HG03432 (cell line): Measurements from ENCODE around the gene CD46.
A peak's percentile ranks its signal among the peaks of the same experiment; 100 is the strongest.
"Not testable (repeated sequence)": the region's sequence is repeated elsewhere in the genome, so short reads cannot be mapped to it uniquely, and the experiment has no call there.

Experiments used
- ATAC-seq: cut with Tn5 transposase; IDR thresholded peaks from one replicate; pipeline ENCODE4 v1.9.1; 2021; ENCODE audit warnings: mild to moderate bottlenecking, moderate library complexity; ENCODE audit not compliant: unreplicated experiment

Gene CD46

DNA sequence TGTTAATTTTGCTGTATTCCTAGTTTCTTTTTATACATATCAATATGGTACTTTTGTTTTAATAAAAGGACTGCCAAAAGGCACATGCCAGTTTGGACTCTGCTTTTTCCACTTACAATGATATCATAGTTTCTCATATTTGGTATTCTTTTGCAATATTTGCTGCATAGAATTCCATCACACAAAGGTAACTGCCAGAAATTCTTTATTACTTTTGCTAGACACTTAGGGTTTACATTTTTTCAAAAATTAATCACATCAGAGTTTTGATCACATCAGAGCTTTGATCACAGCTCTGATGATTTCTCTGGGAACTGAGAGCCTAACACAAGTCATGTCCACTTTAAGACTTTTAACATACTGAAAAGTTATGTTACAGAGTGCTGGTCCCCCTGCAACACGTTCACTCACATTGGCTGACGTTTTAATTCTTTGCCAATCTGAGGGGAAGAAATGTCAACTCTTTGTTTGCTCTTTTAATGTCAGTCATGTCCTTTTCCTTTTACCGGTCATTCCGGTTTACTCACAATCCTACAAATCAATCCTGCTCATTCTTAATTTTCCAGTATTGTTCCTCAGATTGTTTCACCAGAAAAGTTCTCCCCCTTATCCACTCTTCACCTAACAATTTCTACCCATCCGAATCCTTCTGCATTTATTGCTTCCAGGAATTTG is 1.1 kb upstream of the CD46 start:
- no peak for ATAC-seq

DNA sequence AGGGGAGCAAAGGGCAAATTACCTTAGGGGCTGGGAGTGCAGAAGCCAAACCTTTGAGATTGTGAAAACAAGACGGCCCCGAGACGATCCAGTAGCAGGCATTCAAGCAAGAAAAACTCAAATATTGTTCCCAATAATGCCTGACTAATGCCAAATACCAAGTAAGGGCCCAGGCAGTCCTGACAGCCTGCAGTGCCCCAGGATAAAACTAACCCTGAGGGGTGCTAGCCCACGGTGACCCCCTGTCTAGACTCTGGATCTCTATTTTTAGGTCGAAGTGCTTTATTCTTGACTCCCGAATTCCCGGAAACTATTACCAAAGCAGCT is 428 bp upstream of the CD46 start:
- ATAC-seq = not testable (repeated sequence)

DNA sequence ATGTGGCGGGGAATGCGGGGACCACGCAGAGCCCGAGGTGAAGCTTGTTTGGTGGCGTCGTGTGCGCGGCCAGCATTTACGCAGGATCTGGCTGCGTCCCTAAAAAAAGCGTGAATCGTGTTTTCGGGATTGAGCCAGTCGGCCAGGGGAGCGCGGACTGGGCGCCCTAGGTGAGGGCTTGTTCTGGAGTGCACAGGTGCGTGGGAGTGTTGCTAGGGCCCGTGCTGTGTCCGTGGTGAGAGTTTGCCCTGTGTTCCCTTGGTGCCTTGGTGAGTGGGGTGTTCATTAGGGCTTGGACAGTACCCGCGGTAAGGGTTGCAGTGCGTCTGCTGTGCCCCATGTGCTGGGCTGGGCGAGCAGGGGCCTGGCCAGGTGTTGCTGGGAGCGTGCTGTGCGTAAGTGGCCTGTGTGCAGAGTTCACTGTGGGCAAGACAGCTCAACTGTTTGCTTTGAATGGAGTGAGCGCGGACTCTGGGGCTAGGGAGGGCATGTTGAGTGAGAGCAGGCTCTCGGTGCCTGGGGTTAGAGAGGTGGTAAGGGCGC is 673 bp downstream of the CD46 start:
- peak; percentile 33 for ATAC-seq

DNA sequence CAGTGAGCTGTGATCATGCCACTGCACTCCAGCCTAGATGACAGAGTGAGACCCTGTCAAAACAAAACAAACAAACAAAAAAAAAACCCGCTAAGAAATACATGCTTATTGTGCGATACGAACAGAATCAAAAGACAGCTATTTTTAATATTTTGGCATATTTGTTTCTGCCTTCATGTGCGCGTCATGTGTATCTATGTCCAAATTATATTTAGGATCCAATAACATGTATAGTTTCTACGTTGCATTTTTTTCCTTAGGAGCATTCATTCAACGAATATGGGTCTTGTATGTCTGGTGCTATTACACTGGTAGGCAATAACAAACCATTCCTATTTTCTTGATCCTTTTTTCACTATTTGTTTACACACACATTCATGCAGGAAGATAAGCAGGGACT is 1.8 kb downstream of the CD46 start:
- no peak for ATAC-seq

DNA sequence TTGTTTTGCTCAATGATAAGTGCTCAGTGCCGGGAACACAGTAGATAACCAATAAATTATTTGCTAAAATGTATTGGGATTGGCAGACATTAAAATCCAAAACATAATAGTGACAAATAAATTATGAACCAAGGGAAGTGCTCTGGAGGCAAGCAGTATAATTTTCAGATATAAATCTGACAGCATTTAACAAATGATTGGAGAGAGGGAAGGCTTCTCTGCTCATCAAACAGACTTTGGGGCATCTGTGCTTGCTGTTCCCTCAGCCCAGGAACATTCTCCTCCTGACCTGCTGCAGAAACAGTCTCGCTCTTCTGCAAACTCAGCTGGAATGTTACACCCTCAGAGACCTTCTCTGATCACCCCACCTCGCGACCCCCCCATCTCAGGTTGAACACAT is 2.2 kb downstream of the CD46 start:
- no peak for ATAC-seq

DNA sequence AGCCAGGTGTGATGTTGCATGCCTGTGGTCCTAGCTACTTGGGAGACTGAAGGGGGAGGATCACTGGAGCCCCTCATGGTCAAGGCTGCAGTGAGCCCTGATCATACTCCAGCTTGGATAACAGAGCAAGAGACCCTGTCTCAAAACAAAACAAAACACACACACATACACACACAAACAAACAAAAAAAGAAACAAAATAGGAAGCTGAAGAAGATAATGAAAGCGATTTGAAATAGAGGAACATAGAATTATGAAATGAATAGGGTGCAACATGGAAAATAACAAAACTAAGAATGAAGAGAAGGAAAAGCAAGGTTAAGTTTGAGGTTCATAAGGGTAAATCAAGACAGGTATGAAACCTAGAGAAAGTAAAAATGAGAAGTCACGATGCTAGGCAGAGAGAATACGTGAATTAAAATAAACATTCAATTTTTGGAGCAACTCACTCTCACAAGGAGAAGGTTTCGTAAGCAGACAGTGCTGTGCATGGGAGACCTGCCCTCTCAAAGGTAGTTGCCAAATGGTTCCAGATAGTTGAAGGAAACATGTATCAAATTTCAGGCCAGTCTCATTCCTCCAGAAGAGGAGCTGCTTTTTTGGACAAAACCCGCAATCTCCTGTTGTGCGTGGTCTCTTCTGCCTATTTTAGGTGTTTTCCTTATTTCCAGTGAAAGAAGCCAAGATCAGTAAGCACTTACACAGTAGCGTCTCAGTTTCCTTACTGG is 3.3 kb downstream of the CD46 start:
- ATAC-seq = no peak

DNA sequence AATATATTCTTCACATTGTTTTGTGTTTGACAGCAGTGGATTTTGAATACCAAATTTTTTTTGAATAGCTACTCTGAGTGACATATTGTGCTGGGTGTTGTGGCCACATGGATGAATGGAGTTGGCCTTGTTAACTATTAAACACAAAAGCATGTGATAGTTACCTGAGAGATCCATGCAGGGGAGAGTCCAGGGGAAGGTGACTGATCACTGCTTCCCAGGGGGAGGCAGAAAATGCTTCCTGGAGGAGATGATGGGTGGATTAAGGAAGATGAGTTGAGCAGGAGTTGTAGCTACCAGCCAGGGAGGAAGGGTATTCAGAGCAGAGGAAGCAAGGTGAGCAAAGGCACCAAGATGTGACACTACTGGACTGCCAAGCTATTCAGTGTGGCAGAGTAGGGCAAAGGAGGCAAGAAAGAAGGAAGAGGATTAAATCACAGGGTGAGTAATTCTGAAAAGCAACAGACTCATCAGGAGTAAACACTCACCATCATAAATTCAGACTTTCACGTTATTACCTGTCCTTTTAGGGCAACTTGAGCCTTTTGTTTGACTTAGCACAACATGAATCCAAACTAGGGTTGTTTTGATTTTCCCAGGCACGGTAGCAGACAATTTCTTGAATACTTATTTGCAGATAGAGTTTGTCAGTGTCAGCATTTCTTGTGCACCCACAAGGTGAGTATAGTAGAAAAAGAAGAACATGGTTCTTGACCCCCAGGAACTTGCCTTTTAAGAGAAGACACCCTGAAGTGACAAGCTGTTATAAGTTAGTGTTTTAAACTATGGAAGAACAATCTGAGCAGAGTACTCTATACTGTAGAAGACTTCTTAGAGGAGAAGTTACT is 4.2 kb downstream of the CD46 start:
- ATAC-seq = no peak

DNA sequence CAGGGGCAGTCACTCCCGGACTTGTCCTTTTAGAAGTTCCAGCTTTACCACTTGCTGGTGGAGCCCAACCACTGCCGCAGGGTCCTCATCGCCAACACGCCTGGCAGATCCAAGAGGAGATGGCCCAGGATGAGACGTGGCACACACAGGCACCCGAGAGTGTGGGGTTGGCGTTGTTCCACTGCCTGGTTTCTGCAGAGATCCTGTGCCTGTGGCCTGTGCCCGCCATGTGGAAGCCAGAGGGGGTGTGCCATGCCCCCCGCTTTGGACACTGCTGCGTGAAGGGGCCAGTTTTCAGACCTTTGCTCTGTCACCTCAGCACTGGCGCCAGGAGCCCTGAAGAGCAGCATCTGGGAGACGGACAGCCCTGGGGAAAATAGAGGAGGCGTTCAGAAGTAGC is 10.8 kb downstream of the CD46 start:
- ATAC-seq = no peak

DNA sequence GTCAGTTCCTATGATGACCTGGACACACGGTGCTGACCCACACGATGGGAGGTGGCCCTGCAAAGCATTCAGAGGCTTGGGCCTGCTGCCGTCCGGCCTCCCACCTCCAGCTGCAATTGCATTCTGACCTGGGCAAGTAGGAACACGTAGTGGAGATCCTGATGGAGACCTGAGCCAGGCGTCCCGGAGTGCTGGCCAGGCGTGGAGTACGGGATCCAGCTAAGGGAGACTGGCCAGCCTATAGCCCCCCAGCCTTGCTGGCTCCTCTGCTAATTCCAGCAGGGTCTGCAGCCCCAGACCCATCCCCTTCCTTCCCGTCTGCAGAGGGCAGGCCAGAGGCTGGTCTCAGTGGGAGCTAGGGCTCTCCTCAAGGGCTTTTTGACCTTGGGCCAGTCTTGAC is 11.2 kb downstream of the CD46 start:
- no peak for ATAC-seq

DNA sequence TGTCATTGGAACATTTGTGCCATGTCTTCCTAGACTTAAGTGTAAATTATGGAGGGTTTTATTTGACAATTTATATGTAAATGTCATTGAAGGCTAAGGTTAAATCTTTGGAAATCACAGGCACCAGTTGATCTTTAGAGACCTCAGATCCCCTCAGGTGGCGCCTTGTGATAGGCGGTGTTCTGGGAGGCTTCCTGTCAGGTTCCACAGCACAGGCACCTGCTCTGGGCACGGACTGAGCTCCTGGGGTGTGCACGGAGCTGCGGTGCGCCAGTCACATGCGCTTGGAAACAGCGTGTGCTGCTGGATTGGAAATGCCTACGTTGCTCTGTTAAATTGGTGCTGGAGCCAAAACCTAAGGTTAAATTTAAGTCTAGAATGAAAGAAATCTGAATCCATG is 12.1 kb downstream of the CD46 start:
- no peak for ATAC-seq

DNA sequence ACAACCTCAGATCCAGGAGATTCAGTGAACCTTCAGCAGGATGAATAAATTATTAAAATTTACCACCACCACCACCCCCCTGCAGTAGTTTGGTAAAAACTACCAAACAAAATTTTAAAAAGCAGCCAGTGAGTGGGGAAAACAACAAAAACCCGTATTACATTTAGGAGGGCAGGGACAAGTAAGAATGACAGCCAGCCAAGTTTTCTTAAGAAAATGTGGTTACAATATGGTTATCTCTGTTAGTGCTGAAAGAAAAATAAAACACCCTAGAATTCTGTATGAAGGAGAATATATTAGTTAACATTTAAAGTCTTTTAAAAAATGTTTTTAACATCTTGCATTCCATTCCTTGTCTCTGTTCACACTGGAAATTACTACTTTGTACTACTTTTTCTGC is 14.7 kb downstream of the CD46 start:
- ATAC-seq = no peak

DNA sequence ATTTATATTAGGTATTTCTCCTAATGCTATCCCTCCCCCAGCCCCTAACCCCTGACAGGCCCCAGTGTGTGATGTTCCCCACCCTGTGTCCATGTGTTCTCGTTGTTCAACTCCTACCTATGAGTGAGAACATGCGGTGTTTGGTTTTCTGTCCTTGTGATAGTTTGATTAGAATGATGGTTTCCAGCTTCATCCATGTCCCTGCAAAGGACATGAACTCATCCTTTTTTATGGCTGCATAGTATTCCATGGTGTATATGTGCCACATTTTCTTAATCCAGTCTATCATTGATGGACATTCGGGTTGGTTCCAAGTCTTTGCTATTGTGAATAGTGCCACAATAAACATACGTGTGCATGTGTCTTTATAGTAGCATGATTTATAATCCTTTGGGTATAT is 18.7 kb downstream of the CD46 start:
- ATAC-seq = not testable (repeated sequence)

DNA sequence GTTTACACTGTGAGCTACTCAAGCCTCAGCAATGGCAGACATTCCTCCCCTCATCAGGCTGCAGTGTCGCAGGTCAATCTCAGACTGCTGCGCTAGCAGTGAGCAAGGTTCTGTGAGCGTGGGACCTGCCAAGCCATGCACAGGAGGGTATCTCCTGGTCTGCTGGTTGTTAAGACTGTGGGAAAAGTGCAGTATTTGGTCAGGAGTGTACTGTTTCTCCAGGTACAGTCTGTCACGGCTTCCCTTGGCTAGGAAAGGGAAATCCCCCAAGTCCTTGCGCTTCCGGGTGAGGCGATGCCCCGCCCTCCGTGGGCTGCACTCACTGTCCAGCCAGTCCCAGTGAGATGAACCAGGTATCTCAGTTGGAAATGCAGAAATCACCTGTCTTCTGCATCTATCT is 24.2 kb downstream of the CD46 start:
- not testable (repeated sequence) for ATAC-seq

DNA sequence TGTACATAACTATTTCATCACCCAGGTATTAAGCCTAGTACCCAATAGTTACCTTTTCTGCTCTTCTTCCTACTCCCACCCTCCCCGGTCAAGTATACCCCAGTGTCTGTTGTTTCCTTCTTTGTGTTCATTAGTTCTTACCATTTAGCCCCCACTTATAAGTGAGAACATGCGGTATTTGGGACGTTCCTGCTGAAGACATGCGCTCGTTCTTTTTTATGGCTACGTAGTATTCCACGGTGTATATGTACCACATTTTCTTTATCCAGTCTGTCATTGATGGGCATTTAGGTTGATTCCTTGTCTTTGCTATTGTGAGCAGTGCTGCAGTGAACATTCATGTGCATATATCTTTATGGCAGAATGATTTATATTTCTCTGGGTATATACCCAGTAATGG is 25.6 kb downstream of the CD46 start:
- not testable (repeated sequence) for ATAC-seq

DNA sequence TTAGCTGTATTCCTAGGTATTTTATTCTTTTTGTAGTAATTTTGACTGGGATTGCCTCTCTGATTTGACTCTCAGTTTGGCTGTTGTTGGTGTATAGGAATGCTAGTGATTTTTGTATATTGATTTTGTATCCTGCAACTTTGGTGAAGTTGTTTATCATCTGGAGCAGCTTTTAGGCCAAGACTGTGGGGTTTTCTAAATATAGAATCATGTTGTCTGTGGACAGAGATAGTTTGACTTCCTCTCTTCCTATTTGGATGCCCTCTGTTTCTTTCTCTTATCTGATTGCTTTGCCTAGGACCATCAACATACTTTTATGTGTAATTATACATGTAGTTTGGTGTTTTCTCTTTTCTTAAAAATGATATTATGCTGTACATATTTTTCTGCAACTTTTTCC is 27.2 kb downstream of the CD46 start:
- ATAC-seq = no peak

DNA sequence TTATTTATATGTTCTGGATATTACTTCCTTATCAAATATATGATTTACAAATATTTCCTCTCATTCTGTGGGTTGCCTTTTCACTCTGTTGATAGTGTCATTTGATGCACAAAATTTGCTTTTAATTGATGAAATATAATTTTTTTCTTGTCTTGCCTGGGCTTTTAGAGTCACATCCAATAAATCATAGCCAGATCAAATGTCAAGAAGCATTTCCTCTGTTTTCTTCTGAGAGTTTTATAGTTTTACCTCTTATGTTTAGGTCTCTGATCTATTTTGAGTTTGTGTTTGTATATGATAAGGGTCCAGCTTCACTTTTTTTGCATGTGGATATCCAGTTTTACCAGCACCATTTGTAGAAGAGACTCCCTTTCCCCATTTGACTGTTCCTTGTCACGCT is 29.5 kb downstream of the CD46 start:
- no peak for ATAC-seq

DNA sequence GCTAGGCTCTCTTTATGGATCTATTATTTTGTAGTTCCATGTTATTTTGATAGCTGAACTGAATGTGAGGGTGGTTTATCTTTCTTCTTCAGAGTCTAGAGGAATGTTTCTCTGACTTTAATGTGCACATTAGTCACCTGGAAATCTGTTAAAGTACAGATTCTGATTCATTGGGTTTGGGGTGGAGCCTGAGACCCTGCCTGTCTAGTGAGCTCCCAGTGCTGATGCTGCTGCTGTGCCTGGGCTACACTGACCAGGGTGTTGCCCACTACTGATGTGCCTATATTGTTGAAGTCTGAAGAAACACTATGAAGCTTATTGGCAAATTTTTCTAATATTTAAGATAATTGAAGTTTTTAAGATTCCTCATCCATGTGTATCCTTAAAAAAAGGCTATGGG is 35.9 kb downstream of the CD46 start:
- no peak for ATAC-seq

DNA sequence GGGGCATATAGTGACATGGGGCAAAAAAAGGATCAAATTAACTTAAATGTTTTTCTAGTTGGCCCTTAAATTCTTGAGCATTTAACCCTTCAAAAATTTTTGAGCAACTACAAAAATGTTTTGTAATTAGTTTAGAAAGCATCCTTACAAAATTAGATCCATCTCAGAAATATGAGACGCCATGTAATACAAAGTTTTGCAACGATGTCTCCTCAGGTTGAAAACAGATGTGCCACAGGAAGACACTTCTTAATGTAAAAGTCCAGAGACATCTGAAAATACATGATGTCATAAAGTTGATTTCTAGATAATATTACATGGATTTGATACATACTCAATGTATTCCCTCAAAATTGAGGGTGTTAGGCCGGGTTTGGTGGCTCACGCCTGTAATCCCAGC is 37.5 kb downstream of the CD46 start:
- no peak for ATAC-seq

DNA sequence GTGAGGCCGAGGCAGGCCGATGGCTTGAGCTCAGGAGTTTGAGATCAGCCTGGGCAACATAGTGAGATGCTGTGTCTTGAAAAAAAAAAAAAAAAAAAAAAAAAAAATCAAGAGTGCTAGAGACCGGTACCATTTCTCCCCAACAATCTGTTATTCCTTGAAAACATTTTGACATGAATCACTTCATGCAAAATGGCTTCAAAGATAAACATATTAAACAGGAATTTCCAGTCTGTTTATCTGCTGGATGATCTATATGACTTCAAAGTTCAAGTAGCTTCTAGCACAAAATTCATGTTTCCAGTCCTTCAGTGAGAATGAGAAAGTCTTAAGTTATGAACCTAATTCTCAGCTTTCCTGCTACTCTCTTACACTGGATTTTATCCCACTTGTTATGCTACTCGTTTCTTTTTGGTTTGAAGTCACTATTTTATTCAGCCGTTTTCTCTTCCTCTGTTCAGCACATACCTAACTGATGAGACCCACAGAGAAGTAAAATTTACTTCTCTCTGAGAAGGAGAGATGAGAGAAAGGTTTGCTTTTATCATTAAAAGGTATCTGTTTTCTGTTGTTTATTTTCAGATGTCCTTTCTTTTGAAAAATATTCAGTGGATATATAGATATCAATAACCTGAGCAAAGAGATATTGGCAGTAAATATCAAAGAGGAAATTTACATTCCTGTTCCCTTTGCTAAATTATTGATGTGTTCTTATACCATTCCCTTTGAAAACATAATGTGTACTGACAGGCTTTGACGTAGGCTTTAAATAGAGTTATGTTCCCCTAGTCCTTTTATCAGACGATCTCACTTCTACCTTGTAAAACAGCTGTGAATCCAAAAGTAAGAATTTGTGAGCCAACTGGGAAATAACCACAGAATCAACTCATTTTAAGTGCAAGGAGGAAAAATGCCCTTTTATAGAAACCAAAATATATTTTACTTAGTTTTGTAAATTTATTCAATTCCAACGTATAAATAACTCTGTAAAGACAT is 38.2 kb downstream of the CD46 start:
- ATAC-seq = no peak

DNA sequence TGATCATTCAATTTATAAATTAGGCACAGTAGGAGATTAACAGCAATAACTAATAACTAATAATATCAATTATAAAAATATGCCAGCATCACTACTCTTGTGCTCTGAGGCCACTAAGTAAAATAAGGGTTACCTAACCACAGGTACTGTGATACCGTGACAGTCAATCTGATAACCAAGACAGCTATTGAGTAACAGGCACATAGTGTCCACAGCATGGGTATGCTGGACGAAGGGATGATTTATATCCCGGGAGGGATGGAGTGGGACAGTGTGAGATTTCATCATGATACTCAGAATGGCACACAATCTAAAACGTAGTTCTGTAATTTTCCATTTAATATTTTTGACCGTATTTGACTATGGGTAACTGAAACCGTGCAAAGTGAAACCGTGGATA is 39.4 kb downstream of the CD46 start:
- ATAC-seq = no peak

DNA sequence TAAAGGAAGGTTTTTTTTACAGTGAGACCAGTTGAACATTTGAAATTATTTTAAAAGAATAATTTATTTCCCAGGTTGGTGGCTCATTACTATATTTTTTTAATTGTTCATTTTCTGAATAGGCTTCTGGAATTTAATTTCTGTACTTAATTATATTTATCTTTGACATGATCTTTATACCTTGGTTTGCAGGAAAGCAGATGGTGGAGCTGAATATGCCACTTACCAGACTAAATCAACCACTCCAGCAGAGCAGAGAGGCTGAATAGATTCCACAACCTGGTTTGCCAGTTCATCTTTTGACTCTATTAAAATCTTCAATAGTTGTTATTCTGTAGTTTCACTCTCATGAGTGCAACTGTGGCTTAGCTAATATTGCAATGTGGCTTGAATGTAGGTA is 41.5 kb downstream of the CD46 start:
- no peak for ATAC-seq
